Naive thymus-derived CD4-positive, alpha-beta T cell (primary cell): ENCODE data around the gene GPATCH3. TPM values are rescaled to one million over a fixed set of nuclear protein-coding genes. Genes with fewer than 3 reads are reported as not detected.

Experiments
- ATAC-seq: fragments of 150-1000 bp; cut with Tn5 transposase; 2 replicates; pipeline ENCODE4 v1.10.0; 2021; ENCODE audit warnings: mild to moderate bottlenecking, moderate library complexity
- CTCF ChIA-PET: fragments of 350-600 bp; sonication (Branson Sonifier 250); formaldehyde crosslinking; loops from one replicate; lab custom pipeline; 2021; ENCODE audit warnings: antibody characterized with exemption; lab: Charles Lee
- POLR2A ChIA-PET: fragments of 350-600 bp; sonication (Branson Sonifier 250); formaldehyde crosslinking; loops from one replicate; lab custom pipeline; 2021; ENCODE audit warnings: antibody characterized with exemption, inconsistent platforms; lab: Charles Lee
- DNase-seq, 9 donors: peaks; one replicate each; pipeline versions ENCODE4 v3.0.0 to v3.0.0-alpha.2; 2020 to 2022; ENCODE audit warnings: mixed read lengths in 1 of 9
- H3K27ac ChIP-seq: one replicate; pipeline ENCODE4 v1.7.0; 2013; ENCODE audit warnings: mild to moderate bottlenecking, low read depth, low read length, moderate library complexity
- H3K27me3 ChIP-seq, 2 donors: one replicate each; pipeline ENCODE4 v1.7.0; 2013; ENCODE audit warnings: low read length in 2 of 2, mild to moderate bottlenecking in 2 of 2, moderate library complexity in 2 of 2; ENCODE audit not compliant: control insufficient read depth in 2 of 2, insufficient read depth in 2 of 2
- H3K36me3 ChIP-seq, 3 experiments: 1 replicate in 2 of 3; 2 replicates in 1 of 3; pipeline ENCODE4 v1.7.0; 2013; ENCODE audit warnings: low read length in 3 of 3, mild to moderate bottlenecking in 3 of 3, moderate library complexity in 1 of 3; ENCODE audit not compliant: insufficient read depth in 3 of 3, control insufficient read depth in 2 of 3
- H3K4me1 ChIP-seq, 2 donors: one replicate each; pipeline ENCODE4 v1.7.0; 2013; ENCODE audit warnings: low read length in 2 of 2, mild to moderate bottlenecking in 2 of 2, moderate library complexity in 1 of 2; ENCODE audit not compliant: control insufficient read depth in 2 of 2, insufficient read depth in 2 of 2
- H3K4me3 ChIP-seq: 2 replicates; pipeline ENCODE4 v1.7.0; 2013; ENCODE audit warnings: mild to moderate bottlenecking, low read length
- H3K9me3 ChIP-seq, 3 experiments: 1 replicate in 2 of 3; 2 replicates in 1 of 3; pipeline ENCODE4 v1.7.0; 2013; ENCODE audit warnings: low read length in 3 of 3; ENCODE audit not compliant: control insufficient read depth in 2 of 3
- H3K27ac Mint-ChIP-seq, 9 donors: one replicate each; pipeline ENCODE4 v1.8.0; 2020 to 2022; ENCODE audit warnings: mixed read lengths in 9 of 9, mild to moderate bottlenecking in 8 of 9, moderate library complexity in 5 of 9, inconsistent platforms in 2 of 9
- H3K27me3 Mint-ChIP-seq, 5 donors: one replicate each; pipeline ENCODE4 v1.8.0; 2021 to 2022; ENCODE audit warnings: mixed read lengths in 5 of 5, mild to moderate bottlenecking in 1 of 5
- H3K36me3 Mint-ChIP-seq, 5 donors: one replicate each; pipeline ENCODE4 v1.8.0; 2020 to 2022; ENCODE audit warnings: mixed read lengths in 5 of 5, mild to moderate bottlenecking in 3 of 5, inconsistent platforms in 1 of 5
- H3K4me1 Mint-ChIP-seq, 7 donors: one replicate each; pipeline ENCODE4 v1.8.0; 2020 to 2022; ENCODE audit warnings: mixed read lengths in 7 of 7, mild to moderate bottlenecking in 3 of 7, inconsistent platforms in 1 of 7
- H3K4me3 Mint-ChIP-seq, 10 donors: one replicate each; pipeline ENCODE4 v1.8.0; 2020 to 2022; ENCODE audit warnings: mild to moderate bottlenecking in 10 of 10, mixed read lengths in 10 of 10, moderate library complexity in 6 of 10, inconsistent platforms in 2 of 10
- H3K9me3 Mint-ChIP-seq, 11 donors: one replicate each; pipeline ENCODE4 v1.8.0; 2020 to 2022; ENCODE audit warnings: mixed read lengths in 11 of 11, mild to moderate bottlenecking in 4 of 11, inconsistent platforms in 1 of 11, moderate library complexity in 1 of 11
- intact Hi-C, 2 donors: fragments of 100-400 bp; cut with micrococcal nuclease; formaldehyde crosslinking; loops; one replicate each; pipeline ENCODE4 v1.15.1; 2023
- polyA plus RNA-seq, 2 donors: library from polyadenylated mRNA; unstranded; fragments of 300-500 nt; fragmentation: Illumina TruSeq; gene quantifications; one replicate each; pipeline ENCODE4 v1.2.3, GENCODE V29; 2021
- total RNA-seq, 6 experiments: library from RNA in 5 of 6; stranded (reverse) in 5 of 6; gene quantifications; 1 replicate in 5 of 6; 2 replicates in 1 of 6; pipeline ENCODE4 v1.2.3 and lab custom pipeline; 2021 to 2026

GPATCH3 gene
- total and polyA plus RNA-seq, 7 experiments from 2014 or later = 12.5 to 38.4 (median 21.6) TPM

DNA sequence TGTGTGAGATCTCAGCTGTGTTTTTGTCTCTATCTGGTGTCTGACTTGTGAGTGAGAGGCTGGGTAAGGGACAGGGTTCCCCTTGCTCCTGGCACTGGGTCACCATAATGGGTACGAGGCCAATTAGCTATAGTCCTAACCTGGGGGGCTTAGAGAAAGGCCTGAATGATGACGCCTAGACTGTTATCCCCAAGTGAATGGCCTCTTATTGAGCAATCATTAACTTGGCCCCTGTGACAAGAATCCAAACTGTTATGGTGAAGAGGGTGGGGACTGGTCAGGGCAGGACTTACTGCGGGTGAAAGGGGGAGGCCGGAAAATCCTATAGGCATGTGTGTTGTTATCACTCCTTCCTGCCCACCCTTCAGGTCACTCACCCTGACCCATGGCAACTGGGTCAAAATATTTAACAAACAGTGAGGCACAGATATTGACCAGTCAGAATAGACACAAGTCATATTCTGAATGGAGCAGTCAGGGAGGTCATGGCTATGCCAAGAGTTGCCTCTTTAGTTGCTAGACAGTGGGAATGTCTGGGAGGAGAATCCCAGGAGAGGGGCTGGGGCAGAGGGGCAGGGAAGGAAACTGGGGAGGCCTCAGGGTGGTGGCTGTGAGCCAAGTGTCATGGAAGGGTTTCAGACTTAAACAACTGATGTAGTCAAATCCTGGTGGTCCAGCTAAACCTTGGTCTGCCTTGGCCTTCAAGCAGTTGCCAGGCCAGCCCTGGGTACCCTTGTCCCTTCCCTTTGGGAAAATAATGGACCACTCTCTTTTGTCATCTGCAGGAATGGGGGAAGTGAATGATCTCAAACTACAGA, 10.3 kb upstream of the GPATCH3 start:
- CTCF ChIA-PET = no interaction called here
- H3K4me3 Mint-ChIP-seq = no peak overlapping the region

GRCh38 chr1:26909951-26910342, 9.7 kb upstream of the GPATCH3 start:
- Mint-ChIP-seq H3K9me3 (peaks cover 0 to 1% (median 0%) of the 10 kb centered on the region in 11 donors), H3K4me1 (peaks cover 0 to 3% (median 0%) of the 10 kb centered on the region in 7 donors), H3K36me3 (peaks cover 0 to 4% (median 0%) of the 10 kb centered on the region in 5 donors), H3K27ac (peak overlapping the region in 1 of 9 donors; percentile 30), H3K27me3 (peaks cover 0 to 6% (median 0%) of the 10 kb centered on the region in 5 donors), H3K4me3 (no peak overlapping the region)
- H3K27me3 ChIP-seq = no peaks in the 10 kb centered on the region
- no peaks in the 10 kb centered on the region for H3K9me3 ChIP-seq
- no peak overlapping the region for H3K27ac ChIP-seq
- no peaks in the 10 kb centered on the region for H3K4me1 ChIP-seq
- DNase-seq = no peak
- ChIA-PET CTCF (no interaction called here), POLR2A (interaction anchor here (1.4 kb wide), 1 partner anchor 9 kb away, joined by 5 read pairs; the partner anchor contains the start of gene GPATCH3)
- ATAC-seq = no peak
- no peak overlapping the region for H3K4me3 ChIP-seq
- H3K36me3 ChIP-seq = no peaks in the 10 kb centered on the region
- intact Hi-C loops = no loop called here

More for the DNA sequence above, 10.3 kb upstream of the GPATCH3 start:
- H3K4me1 Mint-ChIP-seq = peaks cover 0 to 3% (median 0%) of the 10 kb centered on the region in 7 donors
- peaks cover 0 to 1% (median 0%) of the 10 kb centered on the region in 11 donors for H3K9me3 Mint-ChIP-seq
- H3K27me3 Mint-ChIP-seq = peaks cover 0 to 6% (median 0%) of the 10 kb centered on the region in 5 donors
- no peak for DNase-seq
- intact Hi-C loops = no loop called here
- no peaks in the 10 kb centered on the region for H3K9me3 ChIP-seq
- H3K36me3 Mint-ChIP-seq = peaks cover 0 to 4% (median 0%) of the 10 kb centered on the region in 5 donors
- H3K4me3 ChIP-seq = no peak overlapping the region
- ATAC-seq = no peak
- no peaks in the 10 kb centered on the region for H3K4me1 ChIP-seq
- H3K27me3 ChIP-seq = no peaks in the 10 kb centered on the region
- POLR2A ChIA-PET = interaction anchor here (1.4 kb wide), 1 partner anchor 10 kb away, joined by 5 read pairs; the partner anchor contains the start of gene GPATCH3
- no peak overlapping the region for H3K27ac ChIP-seq
- H3K36me3 ChIP-seq = no peaks in the 10 kb centered on the region
- H3K27ac Mint-ChIP-seq = peak overlapping the region in 1 of 9 donors; percentile 30

- no peaks in the 10 kb centered on the region for H3K9me3 ChIP-seq
- Mint-ChIP-seq H3K27me3 (peaks cover 0 to 6% (median 0%) of the 10 kb centered on the region in 5 donors), H3K9me3 (peaks cover 0 to 1% (median 0%) of the 10 kb centered on the region in 11 donors), H3K4me3 (no peak overlapping the region), H3K36me3 (peaks cover 0 to 4% (median 0%) of the 10 kb centered on the region in 5 donors), H3K27ac (no peak overlapping the region), H3K4me1 (peaks cover 0 to 5% (median 2%) of the 10 kb centered on the region in 7 donors)
- intact Hi-C loops = no loop called here
- H3K4me1 ChIP-seq = no peaks in the 10 kb centered on the region
- no peak overlapping the region for H3K4me3 ChIP-seq
- ATAC-seq = no peak
- no peak for DNase-seq
- CTCF ChIA-PET = no interaction called here
- no peaks in the 10 kb centered on the region for H3K27me3 ChIP-seq
- H3K36me3 ChIP-seq = no peaks in the 10 kb centered on the region
- POLR2A ChIA-PET = no interaction called here
- no peak overlapping the region for H3K27ac ChIP-seq
Measured at GRCh38 chr1:26907071-26907917, 7.0 kb upstream of the GPATCH3 start.

DNA sequence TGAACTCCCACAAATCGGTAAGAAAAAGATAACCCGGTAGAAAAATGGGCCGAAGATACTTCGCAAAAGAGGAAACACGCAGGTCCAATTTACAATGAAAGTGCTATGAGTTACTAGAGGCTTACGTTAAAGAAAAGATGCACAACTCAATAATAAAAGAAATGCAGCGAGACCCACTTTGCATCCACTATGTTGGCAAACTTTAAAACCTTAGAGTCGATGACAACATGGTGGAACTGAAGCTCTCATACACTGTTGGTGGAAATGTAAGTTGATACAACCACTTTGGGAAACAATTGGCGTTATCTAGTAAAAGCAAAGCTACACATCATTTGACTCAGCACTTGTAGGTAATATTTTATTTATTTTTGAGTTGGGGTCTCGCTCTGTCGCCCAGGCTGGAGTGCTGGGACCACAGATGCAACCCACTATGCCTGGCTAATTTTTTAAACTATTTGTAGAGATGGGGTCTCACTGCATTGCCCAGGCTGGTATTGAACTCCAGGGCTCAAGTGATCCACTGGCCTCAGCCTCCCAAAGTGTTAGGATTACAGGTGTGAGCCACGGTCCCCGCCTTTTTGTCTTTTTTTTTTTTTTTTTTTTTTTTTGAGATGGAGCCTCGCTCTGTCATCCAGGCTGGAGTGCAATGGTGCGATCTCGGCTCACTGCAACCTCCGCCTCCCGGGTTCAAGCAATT, 696 bp upstream of the GPATCH3 start:
- H3K4me3 ChIP-seq = peak overlapping the region; percentile 94
- Mint-ChIP-seq H3K4me3 (peak overlapping the region; percentile 87 to 99 (median 96)), H3K9me3 (no peaks in the 10 kb centered on the region), H3K27ac (peak overlapping the region; percentile 94 to 100 (median 99)), H3K27me3 (no peaks in the 10 kb centered on the region), H3K36me3 (peaks cover 5 to 7% (median 6%) of the 10 kb centered on the region in 5 donors), H3K4me1 (peaks cover 23 to 46% (median 39%) of the 10 kb centered on the region in 7 donors)
- POLR2A ChIA-PET = interaction anchor here (0.6 to 4.1 kb wide), 22 partner anchors 9 to 1668 kb away, joined by 3 to 74 read pairs (median 4); partner anchors contain the start of genes DHDDS, GPN2, HMGN2 and NR0B2
- no peaks in the 10 kb centered on the region for H3K27me3 ChIP-seq
- peak overlapping the region; percentile 90 for H3K27ac ChIP-seq
- H3K4me1 ChIP-seq = peaks cover 10 to 16% of the 10 kb centered on the region in 2 donors
- ATAC-seq = no peak
- no peak for DNase-seq
- intact Hi-C loops = loop anchor here (1.0 to 5.0 kb wide), 4 partner anchors 11 to 428 kb away; partner anchors contain the start of genes GPN2 (in 2 of the 2), NUDC (in 2 of the 2) and TRNP1 (in 1 of the 2)
- H3K36me3 ChIP-seq = peaks cover 0 to 21% (median 0%) of the 10 kb centered on the region in 3 experiments
- no peaks in the 10 kb centered on the region for H3K9me3 ChIP-seq
- CTCF ChIA-PET = interaction anchor here (1.6 kb wide), 1 partner anchor 10 kb away, joined by 4 read pairs; the partner anchor contains the start of gene GPN2

DNA sequence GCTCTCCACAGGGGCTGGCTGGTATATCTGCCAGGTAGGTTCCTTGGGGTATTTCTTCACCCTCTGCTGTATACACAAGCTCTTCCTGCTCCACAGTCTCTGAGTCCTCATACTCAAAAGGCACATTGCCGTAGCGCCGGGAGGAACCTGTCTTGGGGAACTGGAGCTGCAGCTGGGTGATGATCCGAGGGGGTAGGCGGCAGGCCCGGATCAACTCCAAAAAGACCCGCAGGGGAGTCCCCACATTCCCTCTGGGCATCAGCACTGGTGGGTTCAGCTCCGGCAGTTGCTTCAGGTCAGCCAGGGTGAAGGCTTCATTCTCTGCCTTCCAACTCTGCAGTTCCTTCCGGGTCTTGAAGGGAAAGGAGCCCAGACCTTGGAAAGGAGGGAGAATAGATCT, 2.9 kb downstream of the GPATCH3 start:
- Histone ChIP-seq H3K27me3 (no peaks in the 10 kb centered on the region), H3K27ac (no peak overlapping the region), H3K9me3 (no peaks in the 10 kb centered on the region), H3K4me1 (peaks cover 10 to 16% of the 10 kb centered on the region in 2 donors), H3K4me3 (no peak overlapping the region), H3K36me3 (peaks cover 0 to 57% (median 8%) of the 10 kb centered on the region in 3 experiments)
- peaks cover 28 to 49% (median 41%) of the 10 kb centered on the region in 7 donors for H3K4me1 Mint-ChIP-seq
- H3K9me3 Mint-ChIP-seq = no peaks in the 10 kb centered on the region
- no peaks in the 10 kb centered on the region for H3K27me3 Mint-ChIP-seq
- ChIA-PET CTCF (interaction anchor here (0.7 kb wide), 1 partner anchor 505 kb away, joined by 4 read pairs; no protein-coding TSS in a partner anchor), POLR2A (interaction anchor here (1.0 kb wide), 1 partner anchor 397 kb away, joined by 3 read pairs; no protein-coding TSS in a partner anchor)
- intact Hi-C loops = no loop called here
- peaks cover 13 to 24% (median 16%) of the 10 kb centered on the region in 5 donors for H3K36me3 Mint-ChIP-seq
- H3K27ac Mint-ChIP-seq = no peak overlapping the region
- ATAC-seq (no peak), DNase-seq (no peak)
- H3K4me3 Mint-ChIP-seq = peak overlapping the region in 1 of 10 donors; percentile 20
